NCI-H82 treated with DMSO at 0.1 percent for 48 hours (cell line): Measurements from ENCODE around the gene RAP1A.
A peak's percentile ranks its signal among the peaks of the same experiment; 100 is the strongest.
"Not testable (repeated sequence)": the region's sequence is repeated elsewhere in the genome, so short reads cannot be mapped to it uniquely, and the experiment has no call there.

Source experiments
- DNase-seq: peaks from one replicate; lab custom pipeline; 2025; ENCODE audit not compliant: unreplicated experiment; lab: John Stamatoyannopoulos, UW

RAP1A gene

GRCh38 chr1:111628153-111628552, 8.6 kb downstream of the RAP1A start:
- DNase-seq: no peak

DNA sequence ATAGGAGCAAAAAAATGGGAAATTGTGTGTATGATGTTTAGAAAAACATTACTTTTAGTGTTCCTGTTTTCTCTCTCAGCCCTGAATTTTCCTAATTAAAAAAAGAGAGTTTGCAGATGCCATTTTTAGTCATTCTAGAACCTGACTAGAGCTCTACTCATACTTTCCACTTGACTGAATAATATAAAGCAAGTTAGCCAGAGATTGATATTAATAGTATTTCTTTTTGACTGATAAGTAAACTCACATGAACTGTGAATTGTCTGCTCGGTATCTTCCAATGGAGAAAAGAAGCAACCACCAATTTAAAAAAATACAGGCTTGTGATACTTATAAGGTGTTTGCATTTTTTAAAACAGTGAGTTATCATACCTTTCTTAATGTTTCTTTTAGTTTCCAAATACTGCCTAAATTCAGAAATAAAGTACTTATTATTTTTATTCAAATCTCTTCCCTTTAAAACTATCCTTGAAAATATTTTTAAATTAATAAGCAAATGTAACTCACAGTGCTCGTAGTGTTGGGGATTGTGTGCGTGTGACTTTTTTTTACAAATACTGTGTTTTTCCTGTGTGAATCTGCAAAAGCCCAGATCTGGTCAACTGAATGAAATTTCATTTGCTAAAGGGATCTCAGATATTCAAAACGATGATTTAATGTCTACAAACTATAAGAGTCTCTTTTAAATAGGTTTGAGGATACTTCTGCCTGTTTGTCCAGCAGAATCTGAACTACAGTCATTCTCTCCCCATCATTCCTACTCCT, 9.8 kb downstream of the RAP1A start:
- DNase-seq: no peak

- no peak for DNase-seq
These were observed 11.0 kb downstream of the RAP1A start for GRCh38 chr1:111630567-111630966.

DNA sequence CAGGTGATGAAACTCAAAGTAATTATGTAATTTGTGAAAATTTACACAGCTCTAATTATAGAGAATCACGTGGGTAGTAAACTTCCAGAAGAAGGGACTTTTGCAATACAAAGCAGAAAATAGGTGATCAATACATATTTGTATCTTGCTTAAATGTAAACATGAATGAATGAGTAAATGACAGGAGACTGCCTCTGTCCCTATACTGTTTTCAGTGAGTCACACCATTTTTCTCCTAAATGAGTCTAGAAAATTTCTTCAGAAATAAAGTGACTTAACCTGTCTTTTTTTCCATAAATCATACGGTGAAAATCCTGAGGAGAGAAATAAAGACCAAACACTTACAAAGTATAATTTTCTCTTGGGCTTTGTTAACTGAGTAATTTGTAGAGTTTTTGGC, 11.9 kb downstream of the RAP1A start:
- no peak for DNase-seq

DNA sequence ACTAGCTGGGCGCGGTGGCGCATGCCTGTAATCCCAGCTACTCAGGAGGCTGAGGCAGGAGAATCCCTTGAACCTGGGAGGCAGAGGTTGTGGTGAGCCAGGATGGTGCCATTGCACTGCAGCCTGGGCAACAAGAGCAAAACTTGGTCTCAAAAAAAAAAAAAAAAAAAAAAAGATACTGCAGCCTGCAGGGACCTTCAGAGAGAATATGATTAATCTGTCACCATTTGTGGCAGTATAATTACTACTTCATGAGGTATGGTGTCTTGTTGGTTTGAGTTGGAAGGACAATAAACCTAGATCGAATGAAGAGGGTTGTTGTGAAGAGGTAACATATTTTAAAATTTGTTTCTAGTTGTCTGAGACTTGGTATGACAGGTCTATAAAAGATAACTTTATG, 13.2 kb downstream of the RAP1A start:
- DNase-seq: not testable (repeated sequence)

DNA sequence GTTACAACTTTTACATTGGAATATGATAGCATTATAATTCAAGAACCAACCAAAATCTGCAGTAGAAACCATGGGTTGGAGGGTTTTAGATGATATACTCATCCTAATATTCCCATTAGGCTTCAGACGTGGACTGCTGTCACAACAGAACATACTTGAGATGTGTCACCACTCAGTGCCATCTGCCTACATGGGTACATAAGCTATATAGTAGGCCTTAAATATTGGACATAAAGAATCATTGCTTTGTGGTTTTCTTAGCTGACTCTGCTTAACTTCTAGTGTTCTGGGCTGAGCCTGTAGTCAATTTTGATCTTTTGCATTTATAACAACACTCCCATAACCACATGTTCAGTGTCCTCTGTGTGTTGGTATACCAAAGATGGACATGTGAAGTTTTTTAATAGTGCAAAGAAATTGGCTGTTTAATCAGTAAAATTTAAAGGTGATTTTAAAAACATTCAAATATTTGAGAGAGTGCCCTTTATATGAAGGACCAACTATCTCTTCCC, 14.2 kb downstream of the RAP1A start:
- DNase-seq: no peak

DNA sequence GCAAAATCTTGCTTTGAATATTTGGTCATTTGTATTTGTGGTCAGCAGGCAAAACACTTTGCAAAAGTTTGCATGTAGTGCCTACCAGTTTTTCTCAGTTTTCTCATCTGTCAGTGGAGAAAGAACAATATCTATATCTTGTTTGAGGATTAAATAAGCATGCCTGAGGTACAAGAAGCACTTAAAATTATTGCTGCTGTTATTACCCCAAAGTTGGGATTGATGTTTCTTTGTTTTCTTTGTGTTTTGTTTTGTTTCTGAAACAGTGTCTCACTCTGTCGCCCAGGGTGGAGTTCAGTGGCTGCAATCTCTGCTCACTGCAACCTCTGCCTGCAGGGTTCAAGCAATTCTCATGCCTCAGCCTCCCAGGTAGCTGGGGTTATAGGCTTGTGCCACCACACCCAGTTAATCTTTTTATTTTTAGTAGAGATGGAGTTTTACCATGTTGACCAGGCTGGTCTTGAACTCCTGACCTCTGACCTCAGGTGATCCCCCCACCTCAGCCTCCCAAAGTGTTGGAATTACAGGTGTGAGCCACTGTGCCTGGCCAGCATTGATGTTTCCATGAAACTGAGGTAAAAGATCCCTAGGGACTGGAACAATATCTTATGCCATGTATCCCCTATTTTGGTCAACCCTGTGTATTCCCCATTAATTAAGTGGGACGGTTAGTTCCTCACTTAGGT, 15.9 kb downstream of the RAP1A start:
- no peak for DNase-seq

DNA sequence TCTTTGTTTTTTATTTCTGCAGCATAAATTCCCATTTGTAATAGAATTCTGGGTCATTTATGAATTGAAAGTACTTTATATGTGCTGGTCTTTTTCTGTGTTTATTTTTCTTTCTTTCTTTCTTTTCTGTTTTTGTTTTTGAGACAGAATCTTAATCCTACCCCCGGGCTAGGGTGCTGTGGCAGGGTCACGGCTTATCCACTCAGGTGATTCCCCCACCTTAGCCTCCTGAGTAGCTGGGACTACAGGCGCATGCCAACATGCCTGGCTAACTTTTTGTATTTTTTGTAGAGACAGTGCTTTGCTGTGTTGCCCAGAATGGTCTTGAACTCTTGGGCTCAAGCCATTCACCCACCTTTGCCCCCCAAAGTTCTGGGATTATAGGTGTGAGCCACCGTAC, 18.7 kb downstream of the RAP1A start:
- no peak for DNase-seq

GRCh38 chr1:111639602-111640198, 20.1 kb downstream of the RAP1A start:
- no peak for DNase-seq

- DNase-seq: no peak
These were observed 23.5 kb downstream of the RAP1A start for GRCh38 chr1:111643097-111643496.

DNA sequence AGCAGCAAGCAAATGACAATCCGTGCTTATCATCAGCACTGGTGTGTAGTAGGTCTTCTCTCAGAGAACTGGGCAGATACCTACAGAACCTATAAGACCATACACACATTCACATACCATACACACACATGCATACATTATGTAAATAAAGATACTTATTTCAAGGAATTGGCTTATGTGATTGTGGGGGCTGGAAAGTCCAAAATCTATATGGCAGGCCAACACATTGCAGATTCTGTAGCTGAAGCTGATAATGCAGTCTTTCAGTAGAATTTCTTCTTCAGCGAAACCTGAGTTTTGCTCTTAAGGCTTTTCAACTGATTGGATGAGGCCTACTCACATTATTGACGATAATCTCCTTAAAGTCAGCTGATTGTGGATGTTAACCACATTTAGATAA, 24.1 kb downstream of the RAP1A start:
- peak; percentile 56 for DNase-seq

DNA sequence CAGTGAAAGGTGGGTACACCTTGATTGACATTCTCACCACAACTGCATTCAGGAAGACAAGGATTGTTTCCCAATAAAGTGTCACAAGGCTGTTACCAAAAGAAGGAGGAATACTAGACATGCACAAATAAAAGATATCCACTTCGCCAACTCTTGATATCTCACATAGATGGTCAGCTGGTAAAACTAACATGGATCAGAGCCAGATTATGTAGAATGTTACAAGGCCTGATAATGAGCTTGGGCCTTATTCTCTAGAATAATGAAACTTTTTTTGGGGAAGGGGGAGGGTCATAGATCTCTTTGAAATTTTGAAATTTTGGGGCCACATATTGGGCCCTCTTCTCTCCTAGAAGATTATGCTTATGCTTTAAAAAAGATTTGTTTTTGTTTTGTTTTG, 24.9 kb downstream of the RAP1A start:
- no peak for DNase-seq

DNA sequence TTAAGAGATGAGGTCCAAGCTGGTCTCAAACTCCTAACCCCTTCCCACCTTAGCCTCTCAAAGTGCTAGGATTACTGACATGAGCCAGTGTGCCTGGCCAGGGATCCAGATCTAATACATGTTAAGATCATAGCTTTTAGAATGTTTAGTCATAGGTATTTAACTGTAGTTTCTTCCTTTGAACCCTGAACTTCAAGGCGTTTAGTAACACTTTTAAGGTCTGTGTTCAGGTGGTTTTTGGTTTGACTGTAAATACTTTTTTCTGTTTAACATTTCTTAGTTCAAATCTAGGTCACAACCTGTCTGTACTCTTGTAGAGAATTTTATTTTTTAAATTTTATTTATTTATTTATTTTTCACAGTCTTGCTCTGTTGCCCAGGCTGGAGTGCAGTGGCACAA, 28.1 kb downstream of the RAP1A start:
- no peak for DNase-seq

DNA sequence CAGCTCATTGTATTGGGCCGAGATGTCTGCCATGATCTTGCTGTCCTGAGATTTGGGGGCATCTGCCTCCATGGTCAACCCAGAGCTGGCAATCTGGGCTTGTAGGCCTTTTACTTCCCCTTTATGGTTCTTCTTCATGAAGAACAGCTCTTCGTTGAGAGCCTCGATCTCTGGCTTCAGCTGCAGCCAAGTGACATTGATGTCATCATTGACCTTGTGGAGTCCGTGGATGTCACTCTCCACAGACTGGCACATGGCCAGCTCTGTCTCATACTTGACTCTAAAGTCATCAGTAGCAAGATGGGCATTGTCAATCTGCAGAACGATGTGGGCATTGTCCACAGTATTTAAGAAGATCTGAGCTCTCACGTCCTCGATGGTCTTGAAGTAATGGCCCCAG, 29.2 kb downstream of the RAP1A start:
- no peak for DNase-seq

GRCh38 chr1:111649227-111649626, 29.6 kb downstream of the RAP1A start:
- no peak for DNase-seq

- DNase-seq: no peak
These were observed 30.1 kb downstream of the RAP1A start for GRCh38 chr1:111649648-111650047.

DNA sequence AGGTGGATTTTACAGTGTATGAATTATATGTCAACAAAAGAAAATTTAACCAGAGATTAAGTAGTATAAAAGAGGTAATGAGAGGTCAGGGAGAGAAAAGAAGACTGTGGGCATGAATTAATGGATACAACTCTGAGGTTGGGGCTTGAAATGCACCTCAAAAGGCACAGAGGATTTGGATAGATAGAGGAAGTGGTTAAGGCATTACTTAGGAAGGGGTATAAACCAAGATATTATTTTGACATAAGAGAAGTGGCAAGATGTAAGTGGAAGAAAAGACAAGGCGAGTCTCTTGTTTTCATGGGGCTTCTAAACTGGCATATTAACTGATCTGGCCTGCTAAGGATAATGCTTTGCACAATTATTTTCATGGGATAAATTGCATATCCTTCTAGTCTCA, 34.1 kb downstream of the RAP1A start:
- no peak for DNase-seq

GRCh38 chr1:111654839-111655238, 35.2 kb downstream of the RAP1A start:
- no peak for DNase-seq

GRCh38 chr1:111656086-111657017, 36.8 kb downstream of the RAP1A start:
- DNase-seq: peak; percentile 44

DNA sequence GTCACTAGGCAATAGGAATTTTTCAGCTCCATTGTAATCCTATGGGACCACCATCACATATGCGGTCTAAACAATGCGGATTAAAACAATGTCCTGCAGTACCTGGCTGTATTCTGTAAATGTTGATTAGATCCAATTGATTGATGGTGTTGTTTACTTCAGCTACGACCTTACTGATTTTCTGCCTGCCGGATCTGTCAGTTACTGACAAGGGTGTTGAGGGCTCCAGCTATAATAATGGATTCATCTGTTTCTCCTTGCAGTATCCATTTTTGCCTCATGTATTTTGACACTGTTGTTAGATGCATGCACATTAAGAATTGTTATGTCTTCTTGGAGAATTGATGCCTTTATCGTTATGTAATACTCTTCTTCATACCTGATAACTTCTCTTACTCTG, 39.0 kb downstream of the RAP1A start:
- DNase-seq: no peak
